DMS79 treated with DMSO at 0.1 percent for 48 hours (cell line): Measurements from ENCODE around the gene KCNE4.

Experiments
- DNase-seq: peaks from one replicate; lab custom pipeline; 2025; lab: John Stamatoyannopoulos, UW

KCNE4 gene

DNA sequence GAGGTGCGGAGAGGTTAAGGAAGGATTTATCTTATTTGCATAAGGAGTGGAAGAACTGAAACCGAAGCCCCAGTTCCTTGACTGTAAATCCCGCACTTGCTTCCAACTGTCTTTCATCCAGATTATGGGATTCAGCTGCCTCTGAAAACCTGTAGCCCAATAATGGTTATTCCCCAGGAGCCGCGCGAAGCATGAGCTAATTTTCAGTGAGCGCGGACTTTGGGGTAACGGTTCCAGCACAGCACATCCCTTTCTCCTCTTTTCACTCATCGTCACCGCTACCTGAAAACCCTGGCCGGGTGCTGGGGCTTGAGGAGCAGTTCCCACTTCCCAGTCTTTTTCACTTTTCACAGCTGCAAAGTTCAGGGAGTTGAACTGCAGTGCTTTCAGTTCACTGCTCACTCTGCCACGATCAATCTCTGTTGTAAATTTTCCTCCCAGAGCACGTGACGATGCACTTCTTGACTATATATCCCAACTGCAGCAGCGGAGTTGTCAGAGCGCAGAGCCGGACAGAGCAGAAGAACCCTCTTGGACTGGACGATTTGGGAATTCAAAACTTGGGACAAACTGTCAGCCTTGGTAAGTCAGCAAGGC, at the start of gene KCNE4:
TSS of gene KCNE4 (plus strand) at position 498 of the 597 bp plus-strand sequence. CDS start 641 bp downstream, outside the sequence.
- DNase-seq: no peak

GRCh38 chr2:223003191-223003590, 48.8 kb upstream of the KCNE4 start:
- no peak for DNase-seq

GRCh38 chr2:223005496-223005895, 46.5 kb upstream of the KCNE4 start:
- DNase-seq: no peak

DNA sequence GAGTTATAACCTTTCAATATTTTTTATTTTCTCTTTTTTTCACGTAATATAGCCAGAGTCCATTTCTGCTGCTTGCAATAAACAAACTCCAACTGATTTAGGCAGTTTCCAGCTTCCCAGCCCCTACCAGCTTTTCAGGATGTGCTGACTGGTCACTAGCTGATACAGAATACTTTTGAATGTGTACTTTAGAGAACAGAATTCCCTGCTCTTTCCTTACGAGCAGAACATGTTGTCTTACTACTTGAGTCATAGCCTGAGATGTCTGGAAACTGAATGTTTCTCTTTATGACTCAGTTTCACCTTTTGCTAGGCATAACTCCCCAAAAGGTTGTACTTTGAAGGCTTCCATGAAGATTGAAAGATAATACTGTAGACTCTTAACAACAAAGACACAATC, 44.5 kb upstream of the KCNE4 start:
- no peak for DNase-seq

GRCh38 chr2:223008162-223008561, 43.8 kb upstream of the KCNE4 start:
- DNase-seq: no peak

DNA sequence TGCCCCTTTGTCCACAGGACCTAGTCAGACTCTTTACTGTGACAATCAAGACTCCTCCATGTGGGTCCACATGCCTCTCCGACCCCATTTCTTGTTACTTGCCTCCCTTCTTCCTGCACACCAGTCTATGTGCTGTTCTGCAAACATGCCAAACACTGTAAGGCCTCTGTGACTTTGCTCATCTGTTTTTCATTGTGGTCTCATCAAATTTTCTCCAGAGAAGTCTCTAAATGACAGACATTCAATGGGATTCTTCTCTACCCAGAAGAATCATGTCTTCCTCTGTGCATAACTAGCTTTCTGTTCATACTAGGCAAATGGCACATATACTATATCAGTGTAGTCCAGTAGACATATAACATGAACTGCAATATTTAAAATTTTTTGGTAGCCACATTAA, 43.0 kb upstream of the KCNE4 start:
- DNase-seq: no peak

DNA sequence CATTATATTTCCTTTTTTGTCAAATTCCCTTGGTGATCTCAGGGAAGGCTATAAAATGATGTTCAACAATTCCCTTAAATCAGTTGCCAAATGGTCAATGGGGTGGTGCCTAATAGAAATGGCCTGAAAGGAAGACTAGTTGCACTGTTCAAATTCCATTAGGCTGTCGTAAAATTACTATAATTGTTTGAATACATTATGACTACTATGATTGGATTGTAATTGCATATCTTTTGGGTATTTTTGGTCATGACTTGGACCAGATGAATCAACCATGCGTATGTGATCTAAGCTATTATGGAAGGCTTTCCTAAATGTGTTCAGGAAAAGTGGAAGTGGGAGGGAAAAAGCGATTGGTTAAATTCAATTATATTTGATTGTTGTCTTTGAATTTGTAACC, 41.3 kb upstream of the KCNE4 start:
- DNase-seq: no peak

GRCh38 chr2:223012291-223012690, 39.7 kb upstream of the KCNE4 start:
- no peak for DNase-seq

- DNase-seq: no peak
Measured at GRCh38 chr2:223019390-223019930, 32.5 kb upstream of the KCNE4 start.

GRCh38 chr2:223019987-223020717, 31.8 kb upstream of the KCNE4 start:
- DNase-seq: no peak

DNA sequence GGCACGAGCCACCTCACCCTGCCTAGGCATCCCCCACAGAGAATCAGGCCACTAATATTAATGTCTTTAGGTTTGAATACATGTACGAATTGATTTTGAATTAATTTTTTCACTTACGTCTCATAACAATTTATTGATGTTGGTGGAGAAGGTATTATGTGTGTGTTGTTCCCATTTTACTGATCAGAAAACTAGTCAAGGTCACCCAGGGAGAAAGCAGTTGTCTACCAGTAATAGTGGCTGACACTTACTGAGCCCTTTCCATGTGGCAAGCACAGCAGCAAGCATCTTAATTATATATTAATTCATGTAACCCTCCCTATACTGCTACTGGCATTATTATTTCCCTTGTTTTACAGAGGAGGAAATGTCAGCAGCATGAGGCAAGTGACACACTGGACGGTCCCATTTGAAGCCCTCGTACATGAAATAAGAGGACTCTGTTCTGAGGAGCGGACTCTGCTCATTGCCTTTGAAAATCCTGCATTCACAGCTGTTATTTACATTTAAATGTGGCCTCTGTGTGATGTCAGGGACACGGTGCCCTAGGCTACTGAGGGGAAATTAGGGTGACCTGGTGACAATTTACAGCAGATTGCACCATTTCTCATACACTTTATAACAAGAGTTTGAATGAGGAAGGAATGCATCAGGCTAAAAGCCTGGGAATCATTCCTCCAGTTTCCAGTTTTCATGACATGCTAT, 30.9 kb upstream of the KCNE4 start:
- DNase-seq: no peak

GRCh38 chr2:223026357-223027110, 25.5 kb upstream of the KCNE4 start:
- no peak for DNase-seq

DNA sequence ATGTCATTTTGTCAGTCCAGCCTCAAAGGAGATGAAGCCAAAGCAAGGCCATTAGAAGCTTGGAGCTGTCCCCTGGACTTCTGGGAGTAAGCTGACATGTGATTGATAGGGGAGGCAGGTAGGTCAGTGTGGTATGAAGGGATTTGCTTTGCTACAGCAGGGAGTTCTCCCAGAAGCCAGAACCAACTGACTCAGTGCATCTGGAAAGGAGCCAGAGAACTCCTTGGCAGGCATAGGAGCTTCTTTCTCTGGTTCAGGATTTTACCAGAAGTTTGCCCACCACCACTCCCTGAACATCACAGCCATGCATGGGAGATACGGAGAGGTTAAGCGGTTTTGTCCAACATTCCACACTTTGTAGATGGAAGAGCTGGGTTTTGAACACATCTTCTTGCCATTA, 24.5 kb upstream of the KCNE4 start:
- no peak for DNase-seq

DNA sequence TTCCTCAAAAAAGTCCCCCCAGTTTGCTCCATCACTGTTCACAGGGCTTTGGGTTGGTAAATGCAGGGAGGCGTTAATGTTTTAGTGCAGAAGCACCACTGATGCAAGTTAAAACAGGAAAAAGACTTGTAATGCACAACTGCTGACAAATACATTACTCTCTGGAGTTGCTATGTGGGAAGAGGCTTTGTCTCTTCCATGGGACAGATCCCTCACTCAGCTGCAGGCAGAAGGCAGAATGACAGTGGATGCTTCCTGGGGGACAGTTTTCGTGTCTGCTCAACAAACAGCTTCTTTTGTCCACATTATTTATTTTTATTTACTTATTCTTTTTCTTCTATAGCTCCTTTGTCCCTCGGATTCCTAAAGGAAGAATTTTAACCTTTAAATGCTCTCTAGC, 22.7 kb upstream of the KCNE4 start:
- DNase-seq: no peak

- DNase-seq: no peak
Measured at GRCh38 chr2:223032187-223033142, 19.5 kb upstream of the KCNE4 start.

GRCh38 chr2:223034221-223034975, 17.6 kb upstream of the KCNE4 start:
- no peak for DNase-seq

DNA sequence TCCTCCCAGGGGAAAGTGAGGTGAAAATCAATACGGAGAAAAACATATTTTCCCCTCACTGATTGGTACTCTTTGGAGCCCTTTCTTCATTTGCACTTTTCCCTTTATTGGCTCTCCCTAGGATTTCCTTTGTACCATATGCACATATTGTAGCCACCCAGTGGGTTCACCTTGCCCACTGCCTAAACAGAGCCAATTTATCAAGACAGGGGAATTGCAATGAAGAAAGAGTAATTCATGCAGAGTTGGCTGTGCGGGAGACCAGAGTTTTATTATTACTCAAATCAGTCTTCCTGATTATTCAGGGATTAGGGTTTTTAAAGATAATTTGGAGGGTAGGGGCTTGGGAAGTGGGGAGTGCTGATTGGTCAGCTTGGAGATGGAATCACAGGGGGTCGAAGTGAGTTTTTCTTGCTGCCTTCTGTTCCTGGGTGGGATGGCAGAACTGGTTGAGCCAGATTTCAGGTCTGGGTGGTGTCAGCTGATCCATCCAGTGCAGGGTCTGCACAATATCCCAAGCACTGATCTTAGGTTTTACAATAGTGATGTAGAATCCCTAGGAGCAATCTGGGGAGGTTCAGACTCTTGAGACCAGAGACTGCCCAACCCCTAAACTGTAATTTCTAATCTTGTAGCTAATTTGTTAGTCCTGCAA, 15.1 kb upstream of the KCNE4 start:
- no peak for DNase-seq

DNA sequence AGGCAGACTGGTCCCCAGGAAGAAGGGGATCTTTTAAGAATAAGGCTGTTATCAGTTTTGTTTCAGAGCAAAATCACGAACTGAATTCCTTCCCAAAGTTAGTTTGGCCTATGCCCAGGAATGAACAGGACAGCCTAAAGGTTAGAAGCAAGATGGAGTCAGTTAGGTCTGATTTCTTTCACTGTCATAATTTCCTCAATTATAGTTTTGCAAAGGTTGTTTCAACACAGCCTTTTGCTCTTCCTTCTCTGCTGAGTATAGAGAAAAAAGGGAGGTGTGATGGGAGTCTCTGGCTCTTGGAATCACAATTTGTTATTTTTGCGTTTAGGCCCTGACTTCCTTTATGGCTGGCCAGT, 14.6 kb upstream of the KCNE4 start:
- no peak for DNase-seq

DNA sequence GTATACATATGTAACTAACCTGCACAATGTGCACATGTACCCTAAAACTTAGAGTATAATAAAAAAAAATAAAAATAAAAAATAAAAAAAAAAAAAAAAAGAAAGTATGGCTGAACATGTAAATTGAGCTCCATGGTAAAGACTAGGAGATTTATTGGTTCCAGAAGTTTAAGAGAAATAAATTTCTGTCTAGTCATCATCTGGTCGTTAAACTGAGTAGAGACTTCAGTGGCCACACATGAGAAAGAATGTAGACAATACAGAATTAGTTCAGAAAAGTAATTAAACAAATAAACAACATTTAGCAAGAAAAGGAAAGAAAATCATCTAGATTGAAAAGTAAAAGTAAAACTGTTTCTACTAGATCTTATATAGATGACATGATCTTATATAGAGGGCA, 12.4 kb upstream of the KCNE4 start:
- DNase-seq: no peak

- no peak for DNase-seq
Measured at GRCh38 chr2:223040527-223040926, 11.5 kb upstream of the KCNE4 start.
